CD4-positive, alpha-beta T cell treated with Interleukin-4 for 1 hour (primary cell): ENCODE data around the gene EPHA2.
"Not testable (repeated sequence)": the region's sequence is repeated elsewhere in the genome, so short reads cannot be mapped to it uniquely, and the experiment has no call there.

Experiments
- DNase-seq, 2 donors: peaks; one replicate each; pipeline ENCODE4 v3.0.0-alpha.2; 2020 to 2022

Gene EPHA2

GRCh38 chr1:16167331-16168143 is 11.7 kb upstream of the EPHA2 start:
- DNase-seq, result peak; percentile 74 to 76

- no peak for DNase-seq
Measured at GRCh38 chr1:16166117-16166516, 10.2 kb upstream of the EPHA2 start.

- no peak for DNase-seq
Measured at GRCh38 chr1:16165548-16165947, 9.7 kb upstream of the EPHA2 start.

- DNase-seq, result no peak
Measured at GRCh38 chr1:16165073-16165364, 9.2 kb upstream of the EPHA2 start.

- DNase-seq, result no peak
Measured at GRCh38 chr1:16164213-16165072, 8.6 kb upstream of the EPHA2 start.

GRCh38 chr1:16163608-16164212 is 7.8 kb upstream of the EPHA2 start:
- not testable (repeated sequence) for DNase-seq

- DNase-seq, result peak; percentile 70 to 77
Measured at GRCh38 chr1:16162163-16162822, 6.4 kb upstream of the EPHA2 start.

GRCh38 chr1:16161717-16162116 is 5.8 kb upstream of the EPHA2 start:
- no peak for DNase-seq

GRCh38 chr1:16158993-16159831 is 3.3 kb upstream of the EPHA2 start:
- DNase-seq, result no peak

GRCh38 chr1:16158025-16158424 is 2.2 kb upstream of the EPHA2 start:
- DNase-seq, result peak; percentile 33 to 47

GRCh38 chr1:16156848-16157495 is 1.1 kb upstream of the EPHA2 start:
- DNase-seq, result no peak

GRCh38 chr1:16153999-16154673 is 1.7 kb downstream of the EPHA2 start:
- no peak for DNase-seq

GRCh38 chr1:16153096-16153998 is 2.5 kb downstream of the EPHA2 start:
- no peak for DNase-seq

- no peak for DNase-seq
Measured at GRCh38 chr1:16152481-16153087, 3.3 kb downstream of the EPHA2 start.

GRCh38 chr1:16151995-16152384 is 3.9 kb downstream of the EPHA2 start:
- no peak for DNase-seq

GRCh38 chr1:16151196-16151994 is 4.5 kb downstream of the EPHA2 start:
- no peak for DNase-seq

- no peak for DNase-seq
Measured at GRCh38 chr1:16150508-16150907, 5.4 kb downstream of the EPHA2 start.

GRCh38 chr1:16149702-16150488 is 6.0 kb downstream of the EPHA2 start:
- DNase-seq, result no peak
